DOHH2 (cell line): ENCODE data around the gene TSSK6.

Experiments
- H3F3A ChIP-seq: fragments of 200-600 bp; sonication (generic), shearing (Covaris generic); 2 replicates; pipeline ENCODE4 v1.6.0; 2016; ENCODE audit warnings: antibody characterized with exemption, mild to moderate bottlenecking; ENCODE audit not compliant: control insufficient read depth, insufficient read depth
- H3K27ac ChIP-seq: fragments of 200-600 bp; sonication (generic); 2 replicates; pipeline ENCODE4 v1.5.1; 2014; ENCODE audit warnings: low read depth, mild to moderate bottlenecking, low read length, moderate library complexity
- H3K27me3 ChIP-seq: fragments of 200-600 bp; sonication (generic); 2 replicates; pipeline ENCODE4 v1.6.1; 2014; ENCODE audit warnings: mild to moderate bottlenecking, low read length, mixed read lengths; ENCODE audit not compliant: control insufficient read depth
- H3K36me3 ChIP-seq: fragments of 200-600 bp; sonication (generic); 2 replicates; pipeline ENCODE4 v1.6.1; 2014; ENCODE audit warnings: mild to moderate bottlenecking, low read length, moderate library complexity, mixed read lengths; ENCODE audit not compliant: control insufficient read depth
- H3K4me1 ChIP-seq: fragments of 200-600 bp; sonication (generic); 2 replicates; pipeline ENCODE4 v1.6.1; 2014; ENCODE audit warnings: mild to moderate bottlenecking, low read length, mixed read lengths; ENCODE audit not compliant: control insufficient read depth
- H3K4me2 ChIP-seq: fragments of 200-600 bp; sonication (generic); 2 replicates; pipeline ENCODE4 v1.6.0; 2014; ENCODE audit warnings: mild to moderate bottlenecking, low read length, moderate library complexity
- H3K4me3 ChIP-seq: fragments of 200-600 bp; sonication (generic); 2 replicates; pipeline ENCODE4 v1.5.1; 2014; ENCODE audit warnings: mild to moderate bottlenecking, low read length, mixed read lengths
- H3K79me2 ChIP-seq: fragments of 200-600 bp; sonication (generic); 2 replicates; pipeline ENCODE4 v1.6.1; 2014; ENCODE audit warnings: mild to moderate bottlenecking, low read length, mixed read lengths; ENCODE audit not compliant: control insufficient read depth
- H3K9me2 ChIP-seq: fragments of 200-600 bp; sonication (generic); replicated peaks from 2 replicates; pipeline ENCODE4 v1.6.1; 2014; ENCODE audit warnings: mild to moderate bottlenecking, low read length, mixed read lengths; ENCODE audit not compliant: control insufficient read depth
- H3K9me3 ChIP-seq: fragments of 200-600 bp; sonication (generic); 2 replicates; pipeline ENCODE4 v1.6.1; 2014; ENCODE audit warnings: antibody characterized with exemption, low read length, mixed read lengths; ENCODE audit not compliant: control insufficient read depth, insufficient read depth
- H4K20me1 ChIP-seq: fragments of 200-600 bp; sonication (generic); 2 replicates; pipeline ENCODE4 v1.6.0; 2014; ENCODE audit warnings: low read depth, mild to moderate bottlenecking, antibody characterized with exemption, low read length, moderate library complexity; ENCODE audit not compliant: control insufficient read depth, insufficient read depth
- CTCF ChIP-seq: fragments of 200-600 bp; sonication (generic); IDR thresholded peaks from one replicate; pipeline ENCODE4 v1.5.1; 2014; ENCODE audit warnings: antibody characterized with exemption, mild to moderate bottlenecking, low read depth, low read length; ENCODE audit not compliant: poor library complexity, severe bottlenecking
- EZH2phosphoT487 ChIP-seq: fragments of 200-600 bp; sonication (generic); IDR thresholded peaks from 2 replicates; pipeline ENCODE4 v1.6.1; 2017; ENCODE audit warnings: borderline replicate concordance, mild to moderate bottlenecking, antibody characterized with exemption, low read length, moderate library complexity, mixed read lengths

The TSSK6 gene

GRCh38 chr19:19514881-19515641 lies at the start of gene TSSK6:
Gene TSSK6 (minus strand): TSS chr19:19515548. CDS start chr19:19515427, 121 bp downstream.
- no peaks in the 10 kb centered on the region for H3K27me3 ChIP-seq
- peak within 1 kb of the TSS; percentile 90 for H3K4me3 ChIP-seq
- no peaks in the 10 kb centered on the region for H3K9me2 ChIP-seq
- peak within 1 kb of the TSS; percentile 36 for H3K27ac ChIP-seq
- H3F3A ChIP-seq, result peaks cover 5% of the 10 kb centered on the region; the same call in 1 of the 2 replicates
- peak within 1 kb of the TSS; percentile 91 for H3K4me2 ChIP-seq
- H3K79me2 ChIP-seq, result peaks cover 48% of the 10 kb centered on the region
- H3K36me3 ChIP-seq, result peaks cover 19% of the 10 kb centered on the region
- H4K20me1 ChIP-seq, result no peaks in the 10 kb centered on the region
- TF ChIP-seq EZH2phosphoT487 (no peak), CTCF (no peak)
- peaks cover 25% of the 10 kb centered on the region for H3K4me1 ChIP-seq
- no peaks in the 10 kb centered on the region for H3K9me3 ChIP-seq

GRCh38 chr19:19563348-19563848 lies 48.0 kb upstream of the TSSK6 start:
- Histone ChIP-seq H3K36me3 (no peaks in the 10 kb centered on the region; the same call in 1 of the 2 replicates), H3K4me3 (no peak overlapping the region), H3K4me2 (no peak overlapping the region), H3K79me2 (no peaks in the 10 kb centered on the region), H3K27ac (no peak overlapping the region), H3K9me2 (no peaks in the 10 kb centered on the region), H3K4me1 (no peaks in the 10 kb centered on the region), H3F3A (no peaks in the 10 kb centered on the region), H4K20me1 (no peaks in the 10 kb centered on the region), H3K9me3 (no peaks in the 10 kb centered on the region), H3K27me3 (no peaks in the 10 kb centered on the region)
- TF ChIP-seq CTCF (no peak), EZH2phosphoT487 (no peak)

- no peaks in the 10 kb centered on the region for H3K27me3 ChIP-seq
- no peak for TF ChIP-seq CTCF
- TF ChIP-seq EZH2phosphoT487, result no peak
- no peak overlapping the region for H3K4me3 ChIP-seq
- H3F3A ChIP-seq, result no peaks in the 10 kb centered on the region
- H3K4me1 ChIP-seq, result no peaks in the 10 kb centered on the region
- no peaks in the 10 kb centered on the region for H3K9me3 ChIP-seq
- H3K9me2 ChIP-seq, result no peaks in the 10 kb centered on the region
- no peaks in the 10 kb centered on the region for H3K79me2 ChIP-seq
- no peaks in the 10 kb centered on the region for H4K20me1 ChIP-seq
- H3K36me3 ChIP-seq, result no peaks in the 10 kb centered on the region; the same call in 1 of the 2 replicates
- H3K27ac ChIP-seq, result no peak overlapping the region
- no peak overlapping the region for H3K4me2 ChIP-seq
Measured at GRCh38 chr19:19562665-19563347, 47.5 kb upstream of the TSSK6 start.
